SK-N-MC (cell line): ENCODE measurements around the gene KCTD16.

Experiments used
- DNase-seq: peaks from one replicate; pipeline ENCODE4 v3.0.0-alpha.2; 2011; ENCODE audit warnings: low read depth, low spot score
- H3K27ac ChIP-seq: fragments of 200-600 bp; sonication (generic); 2 replicates; pipeline ENCODE4 v1.5.1; 2016; ENCODE audit warnings: mixed run types
- H3K36me3 ChIP-seq: fragments of 200-600 bp; sonication (generic); 2 replicates; pipeline ENCODE4 v1.6.1; 2017; ENCODE audit warnings: antibody characterized with exemption, low read length, mixed read lengths; ENCODE audit not compliant: insufficient read depth
- H3K4me3 ChIP-seq: fragments of 200-600 bp; sonication (generic); 2 replicates; pipeline ENCODE4 v1.5.1; 2016
- H3K9ac ChIP-seq: fragments of 200-600 bp; sonication (generic); 2 replicates; pipeline ENCODE4 v1.8.0; 2017; ENCODE audit warnings: mixed run types, mixed read lengths; ENCODE audit not compliant: insufficient read length
- H3K9me3 ChIP-seq: fragments of 200-600 bp; sonication (generic); 2 replicates; pipeline ENCODE4 v1.6.1; 2017; ENCODE audit warnings: low read depth, mild to moderate bottlenecking, antibody characterized with exemption, low read length, moderate library complexity, mixed read lengths
- EZH2 ChIP-seq: fragments of 200-600 bp; sonication (generic); IDR thresholded peaks from one replicate; pipeline ENCODE4 v1.6.1; 2017; ENCODE audit warnings: antibody characterized with exemption
- FOXP2 ChIP-seq: optimal IDR thresholded peaks from 2 replicates; pipeline ENCODE3; 2011; ENCODE audit warnings: mild to moderate bottlenecking, moderate library complexity; ENCODE audit not compliant: insufficient read depth; ENCODE audit errors: extremely low read length, control extremely low read depth
- POLR2AphosphoS5 ChIP-seq: IDR thresholded peaks from 2 replicates; pipeline ENCODE4 v1.6.1; 2012; ENCODE audit warnings: mild to moderate bottlenecking, low read depth, low read length, borderline replicate concordance

Gene KCTD16

GRCh38 chr5:144207875-144208444 lies 37.3 kb downstream of the KCTD16 start:
- no peak for TF ChIP-seq EZH2
- no peak for TF ChIP-seq POLR2AphosphoS5
- TF ChIP-seq FOXP2 = no peak
- no peaks in the 10 kb centered on the region for H3K36me3 ChIP-seq
- H3K4me3 ChIP-seq = no peak overlapping the region
- no peak for DNase-seq
- H3K9me3 ChIP-seq = no peaks in the 10 kb centered on the region
- H3K9ac ChIP-seq = no peak overlapping the region
- H3K27ac ChIP-seq = no peak overlapping the region

- H3K9me3 ChIP-seq = no peaks in the 10 kb centered on the region
- H3K9ac ChIP-seq = no peak overlapping the region
- DNase-seq = no peak
- no peaks in the 10 kb centered on the region for H3K36me3 ChIP-seq
- no peak overlapping the region for H3K27ac ChIP-seq
- TF ChIP-seq POLR2AphosphoS5 (no peak), EZH2 (no peak), FOXP2 (no peak)
- H3K4me3 ChIP-seq = no peak overlapping the region
These were observed 38.7 kb downstream of the KCTD16 start for GRCh38 chr5:144209361-144209760.

GRCh38 chr5:144210655-144211054 lies 40.0 kb downstream of the KCTD16 start:
- DNase-seq = no peak
- H3K36me3 ChIP-seq = no peaks in the 10 kb centered on the region
- TF ChIP-seq FOXP2 (no peak), EZH2 (no peak), POLR2AphosphoS5 (no peak)
- H3K27ac ChIP-seq = no peak overlapping the region
- no peaks in the 10 kb centered on the region for H3K9me3 ChIP-seq
- no peak overlapping the region for H3K9ac ChIP-seq
- H3K4me3 ChIP-seq = no peak overlapping the region

- Histone ChIP-seq H3K9me3 (no peaks in the 10 kb centered on the region), H3K4me3 (no peak overlapping the region), H3K36me3 (no peaks in the 10 kb centered on the region), H3K9ac (no peak overlapping the region), H3K27ac (no peak overlapping the region)
- no peak for DNase-seq
- TF ChIP-seq FOXP2 (no peak), EZH2 (no peak), POLR2AphosphoS5 (no peak)
These were observed 49.2 kb downstream of the KCTD16 start for GRCh38 chr5:144219869-144220268.

- TF ChIP-seq EZH2 = no peak
- no peak for TF ChIP-seq FOXP2
- TF ChIP-seq POLR2AphosphoS5 = no peak
These were observed 56.8 kb downstream of the KCTD16 start for GRCh38 chr5:144227363-144227999.

GRCh38 chr5:144230806-144231205 lies 60.1 kb downstream of the KCTD16 start:
- TF ChIP-seq FOXP2 = no peak
- TF ChIP-seq EZH2 = no peak
- no peak for TF ChIP-seq POLR2AphosphoS5
- Histone ChIP-seq H3K9me3 (no peaks in the 10 kb centered on the region), H3K9ac (no peak overlapping the region), H3K4me3 (no peak overlapping the region), H3K36me3 (no peaks in the 10 kb centered on the region), H3K27ac (no peak overlapping the region)
- DNase-seq = no peak

More at GRCh38 chr5:144227363-144227999, 56.8 kb downstream of the KCTD16 start:
- DNase-seq = no peak
- Histone ChIP-seq H3K36me3 (no peaks in the 10 kb centered on the region), H3K9me3 (no peaks in the 10 kb centered on the region), H3K9ac (no peak overlapping the region), H3K4me3 (no peak overlapping the region), H3K27ac (no peak overlapping the region)

GRCh38 chr5:144232285-144232684 lies 61.6 kb downstream of the KCTD16 start:
- no peak overlapping the region for H3K4me3 ChIP-seq
- TF ChIP-seq EZH2 (no peak), POLR2AphosphoS5 (no peak)
- no peak overlapping the region for H3K9ac ChIP-seq
- no peaks in the 10 kb centered on the region for H3K36me3 ChIP-seq
- no peak overlapping the region for H3K27ac ChIP-seq
- no peak for DNase-seq
- no peaks in the 10 kb centered on the region for H3K9me3 ChIP-seq

- DNase-seq = no peak
- no peaks in the 10 kb centered on the region for H3K9me3 ChIP-seq
- H3K9ac ChIP-seq = no peak overlapping the region
- no peak overlapping the region for H3K4me3 ChIP-seq
- H3K27ac ChIP-seq = no peak overlapping the region
- TF ChIP-seq EZH2 (no peak), FOXP2 (no peak), POLR2AphosphoS5 (no peak)
- no peaks in the 10 kb centered on the region for H3K36me3 ChIP-seq
These were observed 65.8 kb downstream of the KCTD16 start for GRCh38 chr5:144236499-144236898.

- no peak for DNase-seq
- TF ChIP-seq POLR2AphosphoS5 (no peak), FOXP2 (no peak), EZH2 (no peak)
- H3K27ac ChIP-seq = no peak overlapping the region
These were observed 67.2 kb downstream of the KCTD16 start for GRCh38 chr5:144237851-144238250.

More at GRCh38 chr5:144237851-144238250, 67.2 kb downstream of the KCTD16 start:
- Histone ChIP-seq H3K9me3 (no peaks in the 10 kb centered on the region), H3K4me3 (no peak overlapping the region), H3K36me3 (no peaks in the 10 kb centered on the region), H3K9ac (no peak overlapping the region)
